Measurements from ENCODE around the gene SCARF2. TPM values are rescaled to one million over a fixed set of nuclear protein-coding genes. Genes with fewer than 3 reads are reported as not detected.
"Not testable (repeated sequence)": the region's sequence is repeated elsewhere in the genome, so short reads cannot be mapped to it uniquely, and the experiment has no call there.

Gene SCARF2
- total and polyA plus RNA-seq, 4 donors: 8.5 to 35.4 (median 27.8) TPM

DNA sequence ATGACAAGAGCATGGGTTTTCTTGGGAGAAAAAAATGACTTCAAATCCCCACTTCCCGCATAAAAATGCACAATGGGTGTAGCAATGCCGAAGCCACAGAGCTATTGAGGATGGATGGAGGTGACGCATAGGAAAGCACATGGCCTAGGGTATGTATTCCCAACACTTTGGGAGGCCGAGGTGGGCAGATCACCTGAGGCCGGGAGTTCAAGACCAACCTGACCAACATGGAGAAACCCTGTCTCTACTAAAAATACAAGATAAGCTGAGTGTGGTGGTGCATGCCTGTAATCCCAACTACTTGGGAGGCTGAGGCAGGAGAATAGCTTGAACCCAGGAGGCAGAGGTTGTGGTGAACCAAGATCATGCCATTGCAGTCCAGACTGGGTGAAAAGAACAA is 58.9 kb downstream of the SCARF2 start:
- DNase-seq; H3K27ac ChIP-seq (ENCODE audit: low read depth in 1 of 2, low read length in 2 of 2); H3K9me3 ChIP-seq (ENCODE audit: control insufficient read depth, low read length); H3K4me1 ChIP-seq (ENCODE audit: control insufficient read depth in 1 of 2, insufficient read depth in 2 of 2, low read length in 2 of 2); H3K4me3 ChIP-seq (ENCODE audit: low read length in 2 of 2); ATAC-seq (ENCODE audit: low FRiP score); intact Hi-C loops (cut with DNase I); H3K27me3 ChIP-seq (ENCODE audit: control insufficient read depth in 1 of 2, insufficient read depth in 2 of 2, low read length in 1 of 2); H3K36me3 ChIP-seq (ENCODE audit: control insufficient read depth in 1 of 2, insufficient read depth in 2 of 2, low read length in 1 of 2): not testable (repeated sequence)
- WGBS, 2 donors: 87 to 96% methylated on average over 5 of the region's 5 CpGs

DNA sequence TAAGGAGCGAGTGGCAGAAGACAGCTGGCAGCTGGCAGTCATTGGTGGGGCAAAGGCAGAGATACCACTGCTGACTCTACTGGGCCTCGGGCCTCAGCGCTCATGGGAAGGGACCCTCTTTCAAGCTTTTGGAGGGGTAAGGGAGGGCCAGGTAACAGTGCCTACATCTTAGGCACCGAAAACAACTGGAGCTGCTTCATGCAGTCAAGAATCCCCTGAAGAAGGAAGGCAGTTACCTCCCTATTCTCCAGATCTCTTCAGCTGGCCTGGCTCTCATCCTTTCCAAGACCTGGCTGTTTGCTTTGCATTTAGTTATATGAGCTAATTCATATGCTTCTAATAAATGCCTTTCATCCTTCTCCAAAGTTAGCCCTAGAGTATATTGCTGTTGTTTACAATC is 59.5 kb downstream of the SCARF2 start:
- WGBS, 2 donors: 90% methylated on average over 4 of the region's 4 CpGs
- DNase-seq (no peak), ATAC-seq (ENCODE audit: low FRiP score) (no peak)
- Histone ChIP-seq H3K4me1 (ENCODE audit: control insufficient read depth in 1 of 2, insufficient read depth in 2 of 2, low read length in 2 of 2) (no peaks in the 10 kb centered on the region), H3K4me3 (ENCODE audit: low read length in 2 of 2) (no peak overlapping the region), H3K36me3 (ENCODE audit: control insufficient read depth in 1 of 2, insufficient read depth in 2 of 2, low read length in 1 of 2) (no peaks in the 10 kb centered on the region), H3K27me3 (ENCODE audit: control insufficient read depth in 1 of 2, insufficient read depth in 2 of 2, low read length in 1 of 2) (no peaks in the 10 kb centered on the region), H3K27ac (ENCODE audit: low read depth in 1 of 2, low read length in 2 of 2) (no peak overlapping the region), H3K9me3 (ENCODE audit: control insufficient read depth, low read length) (peaks cover 3% of the 10 kb centered on the region)
- intact Hi-C loops (cut with DNase I): no loop called here

DNA sequence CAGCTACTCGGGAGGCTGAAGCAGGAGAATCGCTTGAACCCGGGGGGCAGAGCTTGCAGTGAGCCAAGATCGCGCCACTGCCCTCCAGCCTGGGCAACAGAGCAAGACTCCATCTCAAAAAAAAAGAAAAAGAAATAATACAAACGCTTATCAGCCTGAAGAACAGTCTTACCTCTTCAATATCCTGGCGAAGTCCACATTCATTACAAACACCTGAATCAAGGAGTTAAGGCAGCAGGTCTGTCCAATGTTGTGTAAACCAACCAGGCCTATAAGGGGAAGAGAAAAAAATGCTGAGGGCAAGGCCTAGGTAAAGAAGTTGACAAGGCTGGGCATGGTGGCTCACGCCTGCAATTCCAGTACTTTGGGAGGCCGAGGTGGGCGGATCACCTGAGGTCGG is 60.6 kb downstream of the SCARF2 start:
- H3K4me3 ChIP-seq (ENCODE audit: low read length in 2 of 2); intact Hi-C loops (cut with DNase I); H3K4me1 ChIP-seq (ENCODE audit: control insufficient read depth in 1 of 2, insufficient read depth in 2 of 2, low read length in 2 of 2); H3K27ac ChIP-seq (ENCODE audit: low read depth in 1 of 2, low read length in 2 of 2); ATAC-seq (ENCODE audit: low FRiP score); H3K27me3 ChIP-seq (ENCODE audit: control insufficient read depth in 1 of 2, insufficient read depth in 2 of 2, low read length in 1 of 2); DNase-seq; H3K9me3 ChIP-seq (ENCODE audit: control insufficient read depth, low read length); H3K36me3 ChIP-seq (ENCODE audit: control insufficient read depth in 1 of 2, insufficient read depth in 2 of 2, low read length in 1 of 2): not testable (repeated sequence)
- WGBS, 2 donors: 93 to 95% methylated on average over 11 of the region's 11 CpGs

DNA sequence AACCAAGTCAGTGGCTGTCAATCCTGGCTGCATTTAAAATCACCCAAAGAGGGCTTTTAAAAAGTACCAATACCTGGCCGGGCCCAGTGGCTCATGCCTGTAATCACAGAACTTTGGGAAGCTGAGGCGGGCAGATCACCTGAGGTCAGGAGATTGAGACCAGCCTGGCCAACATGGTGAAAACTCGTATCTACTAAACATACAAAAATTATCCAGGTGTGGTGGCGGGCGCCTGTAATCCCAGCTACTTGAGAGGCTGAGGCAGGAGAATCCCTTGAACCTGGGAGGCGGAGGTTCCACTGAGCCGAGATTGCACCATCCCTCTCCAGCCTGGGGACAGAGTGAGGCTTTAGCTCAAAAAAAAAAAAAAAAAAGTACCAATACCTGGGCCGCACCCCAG is 61.3 kb downstream of the SCARF2 start:
- intact Hi-C loops (cut with DNase I); ATAC-seq (ENCODE audit: low FRiP score); H3K9me3 ChIP-seq (ENCODE audit: control insufficient read depth, low read length); H3K4me1 ChIP-seq (ENCODE audit: control insufficient read depth in 1 of 2, insufficient read depth in 2 of 2, low read length in 2 of 2); H3K4me3 ChIP-seq (ENCODE audit: low read length in 2 of 2); H3K27ac ChIP-seq (ENCODE audit: low read depth in 1 of 2, low read length in 2 of 2); H3K36me3 ChIP-seq (ENCODE audit: control insufficient read depth in 1 of 2, insufficient read depth in 2 of 2, low read length in 1 of 2); H3K27me3 ChIP-seq (ENCODE audit: control insufficient read depth in 1 of 2, insufficient read depth in 2 of 2, low read length in 1 of 2); DNase-seq: not testable (repeated sequence)
- WGBS, 2 donors: 94 to 95% methylated on average over 8 of the region's 8 CpGs

Other genes starting within 250 kb of the SCARF2 start
- gene RTN4R, start 169.5 kb downstream of the SCARF2 start, total RNA-seq: 1 to 10 TPM; 1.3 to 2.7 TPM
- under 1 TPM; 0.05 to 0.75 TPM for gene RTN4R, start 169.5 kb downstream of the SCARF2 start, polyA plus RNA-seq
- gene DGCR6L, start 117.8 kb downstream of the SCARF2 start, total RNA-seq: 10 to 100 TPM; 24.1 to 32.3 TPM
- 10 to 100 TPM; 70.0 to 73.5 TPM for gene DGCR6L, start 117.8 kb downstream of the SCARF2 start, polyA plus RNA-seq
- 10 to 100 TPM in 1 of 2 donors, 1 to 10 TPM in 1; 3.8 to 10.3 TPM for gene ZNF74, start 43.7 kb downstream of the SCARF2 start, total RNA-seq
- 1 to 10 TPM; 2.9 to 4.6 TPM for gene ZNF74, start 43.7 kb downstream of the SCARF2 start, polyA plus RNA-seq
- 10 to 100 TPM; 19.1 to 29.9 TPM for gene KLHL22, start 58.0 kb upstream of the SCARF2 start, total RNA-seq
- 10 to 100 TPM in 1 of 2 donors, 1 to 10 TPM in 1; 5.3 to 21.7 TPM for gene KLHL22, start 58.0 kb upstream of the SCARF2 start, polyA plus RNA-seq
- gene MED15, start 69.8 kb upstream of the SCARF2 start, total RNA-seq: 100 to 1,000 TPM in 1 of 2 donors, 10 to 100 TPM in 1; 93.7 to 119 TPM
- gene MED15, start 69.8 kb upstream of the SCARF2 start, polyA plus RNA-seq: 100 to 1,000 TPM in 1 of 2 donors, 10 to 100 TPM in 1; 23.5 to 100 TPM

Measured in aorta (tissue), 5 donors.